OCI-LY1 (cell line): ENCODE results near the gene PTPRR.

Experiments
- CTCF ChIP-seq: fragments of 200-600 bp; sonication (generic), shearing (Covaris generic); IDR thresholded peaks from 2 replicates; pipeline ENCODE4 v1.5.1; 2017; ENCODE audit warnings: mild to moderate bottlenecking, antibody characterized with exemption, low read length, moderate library complexity, mixed read lengths
- EZH2 ChIP-seq: fragments of 200-600 bp; sonication (generic), shearing (Covaris generic); IDR thresholded peaks from 2 replicates; pipeline ENCODE4 v1.8.0; 2017; ENCODE audit warnings: borderline replicate concordance, mixed run types, mild to moderate bottlenecking, antibody characterized with exemption, low read length, moderate library complexity, mixed read lengths

GRCh38 chr12:70963081-70963660 lies 42.6 kb upstream of the PTPRR start:
- TF ChIP-seq CTCF = no peak
- no peak for TF ChIP-seq EZH2
